Amniotic epithelial cell (primary cell): Measurements from ENCODE around the gene NCKAP5.
"Not testable (repeated sequence)": the region's sequence is repeated elsewhere in the genome, so short reads cannot be mapped to it uniquely, and the experiment has no call there.

Experiments
- DNase-seq: peaks from one replicate; pipeline ENCODE4 v3.0.0-alpha.2; 2010; ENCODE audit warnings: low read depth

Gene NCKAP5

DNA sequence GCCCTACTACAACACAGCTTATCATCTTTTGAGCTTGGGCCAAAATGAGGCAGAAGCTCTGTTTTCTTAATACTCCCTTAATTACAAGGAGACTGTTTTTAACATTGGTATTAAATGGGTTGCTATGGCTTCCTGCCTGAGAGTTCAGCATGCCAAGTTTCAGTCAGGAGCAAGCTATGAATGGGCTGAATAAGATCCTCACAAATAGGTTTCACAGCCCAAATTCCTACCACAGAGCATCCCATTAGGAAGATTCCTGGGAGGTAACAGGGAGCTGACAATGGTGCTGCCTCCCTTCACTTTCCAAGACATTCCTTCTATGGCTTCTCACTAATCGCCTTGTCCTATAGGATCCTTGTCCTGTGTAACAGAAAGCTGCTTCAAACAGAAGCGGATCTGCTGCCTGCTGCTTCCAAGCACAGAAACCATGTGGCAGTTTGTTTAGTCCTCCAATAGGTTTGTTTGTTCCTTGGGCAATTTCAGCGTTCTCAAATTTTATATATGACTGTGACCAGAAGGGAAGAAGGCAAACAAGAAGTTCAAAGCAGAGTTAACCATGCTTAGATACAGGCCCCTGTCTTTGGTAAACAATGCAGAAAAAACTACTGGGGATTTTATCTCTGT is 70.9 kb downstream of the NCKAP5 start:
- DNase-seq, result no peak

DNA sequence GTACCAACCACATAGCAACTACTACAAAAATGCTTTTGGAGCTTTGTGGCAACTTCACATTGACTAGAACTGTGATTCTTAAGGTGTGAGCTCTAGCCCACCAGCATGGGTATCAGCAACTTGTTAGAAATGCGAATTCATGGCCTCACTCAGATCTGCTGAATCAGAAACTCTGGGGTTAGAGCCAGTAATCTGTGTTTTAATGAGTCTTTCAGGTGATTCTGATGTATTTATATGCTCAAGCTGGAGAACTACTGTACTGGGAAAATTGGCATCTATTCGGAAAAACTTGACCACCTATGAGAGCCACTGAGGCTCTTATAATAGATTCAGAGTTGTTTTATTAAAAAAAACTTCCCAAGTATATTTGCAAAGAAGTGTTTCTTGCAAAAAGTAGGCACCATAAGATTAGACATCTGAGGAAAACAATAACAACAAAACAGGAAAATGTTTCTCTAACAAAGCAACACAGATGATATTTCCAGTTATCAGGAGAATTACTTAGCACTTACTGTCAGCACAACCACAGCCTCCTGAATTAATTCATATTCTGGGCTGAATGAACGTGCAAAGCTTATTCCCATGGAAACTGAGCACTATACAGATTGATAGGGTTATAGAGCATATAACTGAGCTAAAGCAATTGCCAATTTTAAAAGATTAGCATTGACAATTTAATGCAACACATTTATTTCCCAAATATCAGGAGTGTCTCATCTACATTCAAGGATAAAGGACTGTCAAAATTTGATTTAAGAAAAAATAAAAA is 71.6 kb downstream of the NCKAP5 start:
- DNase-seq, result no peak

GRCh38 chr2:133495226-133495625 is 73.0 kb downstream of the NCKAP5 start:
- DNase-seq, result no peak

DNA sequence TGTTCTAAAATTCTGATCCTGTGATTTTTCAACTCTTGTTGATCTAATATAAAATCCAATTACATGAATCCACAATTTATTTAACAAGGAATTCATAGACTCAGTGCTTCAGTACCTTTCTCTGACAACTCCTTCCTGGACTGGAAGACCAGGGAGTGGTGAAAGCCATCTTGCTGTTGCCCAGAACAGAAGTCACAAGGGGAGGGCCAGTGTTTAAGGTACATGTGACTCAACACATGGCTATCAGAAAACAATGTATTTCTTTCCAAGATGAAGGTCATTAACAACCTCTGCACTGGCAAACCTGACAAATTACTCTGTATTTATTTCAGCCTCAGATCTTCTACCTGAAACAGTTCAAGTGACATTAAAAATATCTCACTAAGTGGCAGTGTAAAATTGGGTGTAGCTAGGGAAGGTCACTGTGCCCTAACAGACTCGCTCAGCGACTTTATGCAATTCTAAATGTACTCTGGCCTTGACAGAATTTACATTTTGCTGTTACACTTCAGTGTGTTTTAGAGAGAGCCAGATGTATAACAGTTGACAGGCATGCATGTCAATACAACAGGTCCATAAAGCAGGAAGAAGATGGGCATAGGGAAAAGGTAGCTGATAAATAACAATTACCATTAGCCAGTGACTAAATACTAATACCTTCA is 75.4 kb downstream of the NCKAP5 start:
- no peak for DNase-seq

DNA sequence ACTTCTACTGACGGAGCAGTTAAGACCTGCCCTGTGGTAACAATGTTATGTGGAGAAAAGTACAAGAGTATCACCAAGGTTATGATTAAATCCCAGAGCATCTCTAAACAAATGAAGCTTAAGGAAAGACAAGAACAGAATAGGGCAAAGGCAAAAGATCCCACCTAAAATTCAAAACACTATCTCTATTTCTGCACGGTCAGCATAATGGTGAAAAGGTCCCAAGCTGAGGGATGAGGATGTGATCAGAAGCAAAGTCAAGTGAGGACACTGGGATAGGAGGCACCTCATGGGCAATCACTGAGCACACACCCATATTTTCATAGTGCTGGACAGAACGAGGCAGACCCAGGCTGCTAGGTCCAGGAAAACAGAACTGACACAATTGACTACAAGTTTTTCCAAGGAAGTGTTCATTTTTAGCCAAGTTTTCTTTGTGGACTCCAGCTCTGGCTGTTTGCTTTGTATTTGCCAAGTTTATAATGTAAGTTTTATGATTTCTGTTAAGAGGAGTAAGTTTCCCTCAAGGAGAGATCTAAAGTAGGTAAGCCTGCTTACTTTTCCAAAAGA is 77.8 kb downstream of the NCKAP5 start:
- no peak for DNase-seq

GRCh38 chr2:133489641-133490410 is 78.4 kb downstream of the NCKAP5 start:
- peak; percentile 8 for DNase-seq

GRCh38 chr2:133489146-133489545 is 79.1 kb downstream of the NCKAP5 start:
- DNase-seq, result no peak

DNA sequence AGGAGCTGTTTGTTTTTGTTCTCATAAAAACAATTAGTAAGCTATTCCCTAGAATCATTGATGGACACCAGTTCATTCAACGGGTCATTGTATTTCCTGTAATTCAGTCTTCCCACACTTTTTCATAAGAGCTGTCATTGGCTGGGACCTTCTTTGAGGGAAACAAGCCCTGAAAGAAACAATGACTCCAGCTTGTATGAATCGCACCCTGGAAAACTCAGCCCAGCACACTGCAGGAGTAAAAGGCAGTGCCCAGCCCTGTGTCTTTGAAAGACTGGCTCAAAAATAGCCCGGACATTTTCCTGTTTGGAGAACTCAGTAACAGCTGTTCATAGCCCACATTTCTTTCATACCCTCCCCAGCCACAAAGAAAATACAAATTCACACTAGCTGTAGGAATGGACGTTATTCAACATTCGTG is 81.5 kb downstream of the NCKAP5 start:
- DNase-seq, result no peak

- DNase-seq, result no peak
Measured at GRCh38 chr2:133485868-133486267, 82.4 kb downstream of the NCKAP5 start.

GRCh38 chr2:133484784-133485183 is 83.5 kb downstream of the NCKAP5 start:
- no peak for DNase-seq

- DNase-seq, result peak; percentile 54
Measured at GRCh38 chr2:133484106-133484505, 84.2 kb downstream of the NCKAP5 start.

DNA sequence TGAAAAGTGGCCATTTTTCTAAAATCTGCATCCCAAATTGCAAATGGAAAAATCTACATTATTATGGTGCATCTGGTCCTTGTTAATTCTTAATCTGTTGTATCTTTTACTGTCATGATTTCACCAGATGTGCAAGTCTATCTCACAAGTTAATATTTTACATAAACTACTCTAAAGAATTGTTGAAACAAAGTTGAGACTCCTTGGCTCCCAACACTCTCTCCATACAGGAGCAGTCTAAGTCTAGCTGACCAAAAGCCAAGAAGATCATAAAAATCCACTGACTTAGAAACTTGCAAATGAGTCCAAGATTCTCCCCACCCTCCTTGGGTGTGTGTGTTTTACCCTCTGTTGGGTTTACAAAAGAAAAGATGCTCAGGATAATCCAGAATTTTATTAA is 85.1 kb downstream of the NCKAP5 start:
- DNase-seq, result no peak

- no peak for DNase-seq
Measured at GRCh38 chr2:133480707-133481429, 87.4 kb downstream of the NCKAP5 start.

GRCh38 chr2:133477616-133477990 is 90.7 kb downstream of the NCKAP5 start:
- peak; percentile 22 for DNase-seq

- no peak for DNase-seq
Measured at GRCh38 chr2:133476931-133477615, 91.2 kb downstream of the NCKAP5 start.

GRCh38 chr2:133476286-133476685 is 92.0 kb downstream of the NCKAP5 start:
- no peak for DNase-seq

GRCh38 chr2:133475610-133476009 is 92.7 kb downstream of the NCKAP5 start:
- no peak for DNase-seq

GRCh38 chr2:133470446-133470845 is 97.8 kb downstream of the NCKAP5 start:
- DNase-seq, result not testable (repeated sequence)

- DNase-seq, result no peak
Measured at GRCh38 chr2:133462811-133463210, 105.5 kb downstream of the NCKAP5 start.

GRCh38 chr2:133461484-133461883 is 106.8 kb downstream of the NCKAP5 start:
- no peak for DNase-seq

GRCh38 chr2:133459590-133459989 is 108.7 kb downstream of the NCKAP5 start:
- DNase-seq, result no peak
